ENCODE results near the gene MRM2. TPM values are rescaled to one million over a fixed set of nuclear protein-coding genes. Genes with fewer than 3 reads are reported as not detected.

The MRM2 gene
- total and polyA plus RNA-seq, 10 of the 15 experiments (the other 5 are each of a cell fraction or from before 2014, with no cell fraction given), result 43.2 to 128 (median 71.4) TPM

DNA sequence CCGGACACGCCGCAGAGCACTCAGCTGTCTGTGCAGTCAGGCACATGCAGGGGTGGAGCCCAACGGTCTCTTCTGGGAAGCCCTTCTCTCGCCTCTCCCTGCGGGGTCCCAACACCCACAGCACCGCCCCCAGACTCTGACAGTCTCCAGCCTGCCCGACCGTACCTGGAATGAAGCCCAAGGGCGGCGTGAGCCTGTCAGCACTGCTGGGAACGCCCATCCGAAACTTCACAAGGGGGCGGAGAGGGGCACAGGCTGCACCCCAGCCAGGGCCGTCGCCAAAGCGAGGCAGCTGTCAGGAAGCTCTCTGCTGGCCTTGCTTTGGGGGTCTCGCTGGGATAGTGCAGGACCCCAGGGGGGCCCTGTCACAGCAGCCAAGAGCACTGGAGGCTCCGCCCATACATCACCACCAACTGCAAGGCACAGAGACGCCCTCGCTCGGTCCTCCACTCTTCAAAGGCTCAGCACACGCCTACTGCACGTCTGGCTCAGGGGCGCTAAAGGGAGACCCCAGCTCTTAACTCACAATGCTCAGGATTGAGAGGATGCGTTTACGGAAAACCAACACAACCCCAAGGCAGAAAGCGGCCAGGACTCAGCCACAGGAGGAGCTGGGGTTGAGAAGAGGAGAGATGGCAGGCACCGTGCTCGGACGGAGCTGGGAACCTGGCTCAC is 40.2 kb downstream of the MRM2 start:
- Histone ChIP-seq H3K27me3 (replicated peaks in 1 of 2; ENCODE audit: control insufficient read depth in 2 of 2, insufficient read depth in 2 of 2, low read length in 1 of 2) (no peaks in the 10 kb centered on the region), H4K20me1 (ENCODE audit: control insufficient read depth, insufficient read depth) (no peaks in the 10 kb centered on the region), H2AFZ (ENCODE audit: control insufficient read depth, low read depth, low read length) (no peak overlapping the region), H3K4me3 (no peak overlapping the region), H3K9me3 (replicated peaks; ENCODE audit: control insufficient read depth, insufficient read depth, low read length) (no peaks in the 10 kb centered on the region), H3K36me3 (ENCODE audit: control insufficient read depth in 2 of 2, insufficient read depth in 2 of 2, low read length in 1 of 2) (peaks cover 8 to 28% of the 10 kb centered on the region in 2 experiments; a peak in 3 of 4 replicates), H3K9ac (ENCODE audit: control insufficient read depth, insufficient read depth, low read length) (no peak overlapping the region), H3K79me2 (ENCODE audit: control insufficient read depth, insufficient read depth, low read length) (no peaks in the 10 kb centered on the region), H3K4me1 (ENCODE audit: control insufficient read depth, insufficient read depth, low read length) (peaks cover 9% of the 10 kb centered on the region), H3K27ac (ENCODE audit: control insufficient read depth, insufficient read depth) (no peak overlapping the region), H3K4me2 (ENCODE audit: control insufficient read depth, insufficient read depth) (no peak overlapping the region)
- in situ Hi-C loops (cut with MboI) (no loop called here), intact Hi-C loops (cut with micrococcal nuclease; ENCODE audit: unreplicated experiment) (loop anchor here (10.0 kb wide), 1 partner anchor 387 kb away; no protein-coding TSS in a partner anchor)
- CTCF ChIA-PET, result interaction anchor here (1.2 kb wide), 1 partner anchor 8 kb away, joined by 5 read pairs; no protein-coding TSS in a partner anchor
- BruUV-seq (replicated peaks), result no TSS peak
- TF ChIP-seq RBBP5 (conservative IDR thresholded peaks at IDR 0.05) (no peak), SREBF1 (IDR thresholded peaks at IDR 0.05; ENCODE audit: low read length) (no peak), EGR1 (IDR thresholded peaks at IDR 0.05; ENCODE audit: borderline replicate concordance in 1 of 2, low read depth in 2 of 2, low read length in 2 of 2) (no peak), POLR2A (IDR thresholded peaks at IDR 0.05; ENCODE audit: low read depth, low read length) (no peak)
- TF ChIP-seq, protein P1, sequence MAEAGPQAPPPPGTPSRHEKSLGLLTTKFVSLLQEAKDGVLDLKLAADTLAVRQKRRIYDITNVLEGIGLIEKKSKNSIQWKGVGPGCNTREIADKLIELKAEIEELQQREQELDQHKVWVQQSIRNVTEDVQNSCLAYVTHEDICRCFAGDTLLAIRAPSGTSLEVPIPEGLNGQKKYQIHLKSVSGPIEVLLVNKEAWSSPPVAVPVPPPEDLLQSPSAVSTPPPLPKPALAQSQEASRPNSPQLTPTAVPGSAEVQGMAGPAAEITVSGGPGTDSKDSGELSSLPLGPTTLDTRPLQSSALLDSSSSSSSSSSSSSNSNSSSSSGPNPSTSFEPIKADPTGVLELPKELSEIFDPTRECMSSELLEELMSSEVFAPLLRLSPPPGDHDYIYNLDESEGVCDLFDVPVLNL (IDR thresholded peaks at IDR 0.05; ENCODE audit: low read depth, low read length), result no peak
- TF ChIP-seq, protein P2, sequence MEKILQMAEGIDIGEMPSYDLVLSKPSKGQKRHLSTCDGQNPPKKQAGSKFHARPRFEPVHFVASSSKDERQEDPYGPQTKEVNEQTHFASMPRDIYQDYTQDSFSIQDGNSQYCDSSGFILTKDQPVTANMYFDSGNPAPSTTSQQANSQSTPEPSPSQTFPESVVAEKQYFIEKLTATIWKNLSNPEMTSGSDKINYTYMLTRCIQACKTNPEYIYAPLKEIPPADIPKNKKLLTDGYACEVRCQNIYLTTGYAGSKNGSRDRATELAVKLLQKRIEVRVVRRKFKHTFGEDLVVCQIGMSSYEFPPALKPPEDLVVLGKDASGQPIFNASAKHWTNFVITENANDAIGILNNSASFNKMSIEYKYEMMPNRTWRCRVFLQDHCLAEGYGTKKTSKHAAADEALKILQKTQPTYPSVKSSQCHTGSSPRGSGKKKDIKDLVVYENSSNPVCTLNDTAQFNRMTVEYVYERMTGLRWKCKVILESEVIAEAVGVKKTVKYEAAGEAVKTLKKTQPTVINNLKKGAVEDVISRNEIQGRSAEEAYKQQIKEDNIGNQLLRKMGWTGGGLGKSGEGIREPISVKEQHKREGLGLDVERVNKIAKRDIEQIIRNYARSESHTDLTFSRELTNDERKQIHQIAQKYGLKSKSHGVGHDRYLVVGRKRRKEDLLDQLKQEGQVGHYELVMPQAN (conservative IDR thresholded peaks at IDR 0.05), result no peak
- TF ChIP-seq, protein P3, sequence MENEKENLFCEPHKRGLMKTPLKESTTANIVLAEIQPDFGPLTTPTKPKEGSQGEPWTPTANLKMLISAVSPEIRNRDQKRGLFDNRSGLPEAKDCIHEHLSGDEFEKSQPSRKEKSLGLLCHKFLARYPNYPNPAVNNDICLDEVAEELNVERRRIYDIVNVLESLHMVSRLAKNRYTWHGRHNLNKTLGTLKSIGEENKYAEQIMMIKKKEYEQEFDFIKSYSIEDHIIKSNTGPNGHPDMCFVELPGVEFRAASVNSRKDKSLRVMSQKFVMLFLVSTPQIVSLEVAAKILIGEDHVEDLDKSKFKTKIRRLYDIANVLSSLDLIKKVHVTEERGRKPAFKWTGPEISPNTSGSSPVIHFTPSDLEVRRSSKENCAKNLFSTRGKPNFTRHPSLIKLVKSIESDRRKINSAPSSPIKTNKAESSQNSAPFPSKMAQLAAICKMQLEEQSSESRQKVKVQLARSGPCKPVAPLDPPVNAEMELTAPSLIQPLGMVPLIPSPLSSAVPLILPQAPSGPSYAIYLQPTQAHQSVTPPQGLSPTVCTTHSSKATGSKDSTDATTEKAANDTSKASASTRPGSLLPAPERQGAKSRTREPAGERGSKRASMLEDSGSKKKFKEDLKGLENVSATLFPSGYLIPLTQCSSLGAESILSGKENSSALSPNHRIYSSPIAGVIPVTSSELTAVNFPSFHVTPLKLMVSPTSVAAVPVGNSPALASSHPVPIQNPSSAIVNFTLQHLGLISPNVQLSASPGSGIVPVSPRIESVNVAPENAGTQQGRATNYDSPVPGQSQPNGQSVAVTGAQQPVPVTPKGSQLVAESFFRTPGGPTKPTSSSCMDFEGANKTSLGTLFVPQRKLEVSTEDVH (IDR thresholded peaks at IDR 0.05; ENCODE audit: low read depth, partially characterized antibody), result no peak
- TF ChIP-seq, protein P4, sequence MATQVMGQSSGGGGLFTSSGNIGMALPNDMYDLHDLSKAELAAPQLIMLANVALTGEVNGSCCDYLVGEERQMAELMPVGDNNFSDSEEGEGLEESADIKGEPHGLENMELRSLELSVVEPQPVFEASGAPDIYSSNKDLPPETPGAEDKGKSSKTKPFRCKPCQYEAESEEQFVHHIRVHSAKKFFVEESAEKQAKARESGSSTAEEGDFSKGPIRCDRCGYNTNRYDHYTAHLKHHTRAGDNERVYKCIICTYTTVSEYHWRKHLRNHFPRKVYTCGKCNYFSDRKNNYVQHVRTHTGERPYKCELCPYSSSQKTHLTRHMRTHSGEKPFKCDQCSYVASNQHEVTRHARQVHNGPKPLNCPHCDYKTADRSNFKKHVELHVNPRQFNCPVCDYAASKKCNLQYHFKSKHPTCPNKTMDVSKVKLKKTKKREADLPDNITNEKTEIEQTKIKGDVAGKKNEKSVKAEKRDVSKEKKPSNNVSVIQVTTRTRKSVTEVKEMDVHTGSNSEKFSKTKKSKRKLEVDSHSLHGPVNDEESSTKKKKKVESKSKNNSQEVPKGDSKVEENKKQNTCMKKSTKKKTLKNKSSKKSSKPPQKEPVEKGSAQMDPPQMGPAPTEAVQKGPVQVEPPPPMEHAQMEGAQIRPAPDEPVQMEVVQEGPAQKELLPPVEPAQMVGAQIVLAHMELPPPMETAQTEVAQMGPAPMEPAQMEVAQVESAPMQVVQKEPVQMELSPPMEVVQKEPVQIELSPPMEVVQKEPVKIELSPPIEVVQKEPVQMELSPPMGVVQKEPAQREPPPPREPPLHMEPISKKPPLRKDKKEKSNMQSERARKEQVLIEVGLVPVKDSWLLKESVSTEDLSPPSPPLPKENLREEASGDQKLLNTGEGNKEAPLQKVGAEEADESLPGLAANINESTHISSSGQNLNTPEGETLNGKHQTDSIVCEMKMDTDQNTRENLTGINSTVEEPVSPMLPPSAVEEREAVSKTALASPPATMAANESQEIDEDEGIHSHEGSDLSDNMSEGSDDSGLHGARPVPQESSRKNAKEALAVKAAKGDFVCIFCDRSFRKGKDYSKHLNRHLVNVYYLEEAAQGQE (IDR thresholded peaks at IDR 0.05; ENCODE audit: low read depth, low read length), result no peak
- TF ChIP-seq, protein P5, sequence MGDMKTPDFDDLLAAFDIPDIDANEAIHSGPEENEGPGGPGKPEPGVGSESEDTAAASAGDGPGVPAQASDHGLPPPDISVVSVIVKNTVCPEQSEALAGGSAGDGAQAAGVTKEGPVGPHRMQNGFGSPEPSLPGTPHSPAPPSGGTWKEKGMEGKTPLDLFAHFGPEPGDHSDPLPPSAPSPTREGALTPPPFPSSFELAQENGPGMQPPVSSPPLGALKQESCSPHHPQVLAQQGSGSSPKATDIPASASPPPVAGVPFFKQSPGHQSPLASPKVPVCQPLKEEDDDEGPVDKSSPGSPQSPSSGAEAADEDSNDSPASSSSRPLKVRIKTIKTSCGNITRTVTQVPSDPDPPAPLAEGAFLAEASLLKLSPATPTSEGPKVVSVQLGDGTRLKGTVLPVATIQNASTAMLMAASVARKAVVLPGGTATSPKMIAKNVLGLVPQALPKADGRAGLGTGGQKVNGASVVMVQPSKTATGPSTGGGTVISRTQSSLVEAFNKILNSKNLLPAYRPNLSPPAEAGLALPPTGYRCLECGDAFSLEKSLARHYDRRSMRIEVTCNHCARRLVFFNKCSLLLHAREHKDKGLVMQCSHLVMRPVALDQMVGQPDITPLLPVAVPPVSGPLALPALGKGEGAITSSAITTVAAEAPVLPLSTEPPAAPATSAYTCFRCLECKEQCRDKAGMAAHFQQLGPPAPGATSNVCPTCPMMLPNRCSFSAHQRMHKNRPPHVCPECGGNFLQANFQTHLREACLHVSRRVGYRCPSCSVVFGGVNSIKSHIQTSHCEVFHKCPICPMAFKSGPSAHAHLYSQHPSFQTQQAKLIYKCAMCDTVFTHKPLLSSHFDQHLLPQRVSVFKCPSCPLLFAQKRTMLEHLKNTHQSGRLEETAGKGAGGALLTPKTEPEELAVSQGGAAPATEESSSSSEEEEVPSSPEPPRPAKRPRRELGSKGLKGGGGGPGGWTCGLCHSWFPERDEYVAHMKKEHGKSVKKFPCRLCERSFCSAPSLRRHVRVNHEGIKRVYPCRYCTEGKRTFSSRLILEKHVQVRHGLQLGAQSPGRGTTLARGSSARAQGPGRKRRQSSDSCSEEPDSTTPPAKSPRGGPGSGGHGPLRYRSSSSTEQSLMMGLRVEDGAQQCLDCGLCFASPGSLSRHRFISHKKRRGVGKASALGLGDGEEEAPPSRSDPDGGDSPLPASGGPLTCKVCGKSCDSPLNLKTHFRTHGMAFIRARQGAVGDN (IDR thresholded peaks at IDR 0.05), result no peak
- POLR2A ChIA-PET, result no interaction called here
- no peak for ATAC-seq
- FAIRE-seq, result no peak
- no peak for DNase-seq (ENCODE audit: low read depth, low spot score)
- RAD21 ChIA-PET (ENCODE audit: unreplicated experiment), result interaction anchor here (1.1 to 1.5 kb wide), 2 partner anchors 34 to 146 kb away, joined by 4 read pairs; no protein-coding TSS in a partner anchor
- 93% methylated on average over 28 of the region's 31 CpGs for WGBS (ENCODE audit: insufficient coverage, insufficient replicate concordance, low lambda C conversion rate, missing lambda C conversion rate)
- SMC1A ChIA-PET (ENCODE audit: uncharacterized antibody, unreplicated experiment), result no interaction called here
